ENCODE data around the gene NOG. TPM values are rescaled to one million over a fixed set of nuclear protein-coding genes. Genes with fewer than 3 reads are reported as not detected.

The NOG gene
- polyA plus RNA-seq, 4 donors, result 1.4 to 1.8 (median 1.5) TPM

GRCh38 chr17:56633681-56634080, 40.2 kb downstream of the NOG start:
- no peak for DNase-seq (ENCODE audit: low read depth in 4 of 4, low spot score in 3 of 4)

DNA sequence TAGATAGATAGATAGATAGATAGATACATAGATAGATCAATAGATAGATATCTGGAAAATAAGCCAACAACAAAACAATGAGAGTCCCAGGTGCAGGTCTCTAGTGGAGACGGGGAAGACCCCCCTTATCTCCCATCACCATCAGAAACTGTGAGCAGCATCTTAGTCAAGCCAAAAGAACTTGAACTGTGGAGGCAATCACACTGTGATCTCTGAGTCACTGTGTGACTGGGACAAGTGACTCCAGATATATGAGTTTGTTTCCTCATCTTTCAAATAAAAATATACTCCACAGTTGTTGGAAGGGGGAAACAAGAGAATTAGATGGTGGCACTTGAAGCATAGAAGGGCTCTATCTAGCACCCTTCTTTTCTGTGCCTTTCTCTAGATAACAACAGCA, 42.1 kb downstream of the NOG start:
- DNase-seq (ENCODE audit: low read depth in 4 of 4, low spot score in 3 of 4), result no peak

GRCh38 chr17:56636265-56636664, 42.8 kb downstream of the NOG start:
- no peak for DNase-seq (ENCODE audit: low read depth in 4 of 4, low spot score in 3 of 4)

GRCh38 chr17:56637254-56637653, 43.8 kb downstream of the NOG start:
- no peak for DNase-seq (ENCODE audit: low read depth in 4 of 4, low spot score in 3 of 4)

- DNase-seq (ENCODE audit: low read depth in 4 of 4, low spot score in 3 of 4), result no peak
These were observed 45.1 kb downstream of the NOG start for GRCh38 chr17:56638591-56639051.

DNA sequence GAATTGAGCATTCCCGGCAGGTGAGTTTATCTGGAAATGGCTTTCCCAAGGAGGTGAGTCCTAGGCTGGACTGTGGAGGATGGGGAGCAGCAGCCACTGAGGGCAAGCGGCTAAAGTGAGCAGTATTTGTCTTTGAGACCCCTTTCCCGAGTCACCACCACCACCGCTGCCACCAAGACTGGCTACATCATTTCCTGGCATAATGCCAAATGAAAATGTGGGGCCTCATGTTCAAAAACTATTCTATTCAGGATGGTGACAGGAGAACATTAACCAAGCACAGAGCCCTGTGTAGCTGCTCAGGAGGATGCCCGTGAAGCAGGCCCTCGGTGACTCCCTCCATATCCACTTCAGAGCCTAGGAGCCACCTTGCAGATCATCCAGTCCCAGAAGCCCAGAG, 46.0 kb downstream of the NOG start:
- DNase-seq (ENCODE audit: low read depth in 4 of 4, low spot score in 3 of 4), result no peak

DNA sequence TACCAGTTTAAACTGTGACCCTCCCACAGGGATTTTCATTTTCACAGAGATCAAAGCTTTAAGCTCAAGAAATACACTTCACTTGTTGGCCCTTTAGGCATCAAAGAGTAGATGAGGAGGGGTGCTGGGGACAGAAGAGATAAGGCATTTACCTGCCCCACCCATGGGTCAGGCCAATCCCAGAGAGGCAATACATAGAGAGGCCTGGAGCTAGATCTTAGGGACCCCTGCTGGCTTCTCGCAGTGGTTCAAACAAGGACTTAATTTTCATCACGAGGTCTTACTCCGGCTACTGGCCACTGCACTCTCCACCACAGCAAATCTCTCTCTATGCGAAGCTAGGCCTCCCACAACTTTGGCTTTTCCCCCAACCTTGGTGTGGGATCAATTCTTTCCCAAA, 46.6 kb downstream of the NOG start:
- no peak for DNase-seq (ENCODE audit: low read depth in 4 of 4, low spot score in 3 of 4)

DNA sequence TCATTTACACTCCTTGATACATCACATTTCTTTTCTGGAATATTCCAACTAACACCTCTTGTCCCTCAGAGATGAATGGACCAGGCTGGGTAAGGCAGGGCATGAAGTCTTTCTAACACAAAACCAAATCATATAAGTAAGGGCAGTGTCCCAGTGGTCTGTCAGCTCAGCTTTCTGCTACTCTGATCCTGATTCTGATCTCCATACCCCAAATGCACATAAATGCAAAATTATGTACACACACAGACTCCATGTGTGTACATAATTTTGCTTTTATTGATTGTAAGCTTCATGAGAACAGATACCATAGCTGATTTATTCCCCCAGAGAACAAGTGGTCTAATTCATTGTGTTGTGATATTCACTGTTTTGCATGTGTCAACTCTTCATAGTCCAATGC, 47.9 kb downstream of the NOG start:
- DNase-seq (ENCODE audit: low read depth in 4 of 4, low spot score in 3 of 4), result no peak

DNA sequence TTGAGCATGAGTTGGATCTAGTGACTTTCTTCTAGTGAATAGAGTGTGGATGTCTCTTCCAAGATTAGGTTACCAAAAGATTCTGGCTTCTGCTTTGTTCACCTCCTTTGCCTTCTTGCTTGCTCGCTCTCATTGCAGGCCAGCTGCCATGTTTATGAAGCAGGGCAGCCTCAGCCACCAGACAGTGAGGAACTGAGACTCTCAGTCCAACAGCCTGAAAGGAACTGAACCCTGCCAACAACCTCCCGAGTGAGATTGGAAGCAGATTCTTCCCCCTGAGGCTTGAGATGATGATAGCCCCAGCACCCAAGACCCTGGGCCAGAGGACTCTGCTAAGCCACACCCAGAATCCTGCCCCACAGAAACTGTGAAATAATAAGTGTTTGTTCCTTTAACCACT, 48.4 kb downstream of the NOG start:
- no peak for DNase-seq (ENCODE audit: low read depth in 4 of 4, low spot score in 3 of 4)

- no peak for DNase-seq (ENCODE audit: low read depth in 4 of 4, low spot score in 3 of 4)
These were observed 48.9 kb downstream of the NOG start for GRCh38 chr17:56642424-56642823.

Other genes with a start within 250 kb of the NOG start
- 1 to 10 TPM in 3 of 4 donors, under 1 TPM in 1; 0.86 to 1.4 (median 1.1) TPM for gene C17orf67, start 240.2 kb downstream of the NOG start, polyA plus RNA-seq (ENCODE audit: insufficient read length in 4 of 4)
- gene DGKE, start 240.5 kb downstream of the NOG start, polyA plus RNA-seq (ENCODE audit: insufficient read length in 4 of 4), result 1 to 10 TPM; 3.5 to 5.1 (median 3.9) TPM

Measured in right renal pelvis (tissue), 4 donors.